ENCODE measurements around the gene MEDAG.
"Not testable (repeated sequence)": the region's sequence is repeated elsewhere in the genome, so short reads cannot be mapped to it uniquely, and the experiment has no call there.

MEDAG gene

DNA sequence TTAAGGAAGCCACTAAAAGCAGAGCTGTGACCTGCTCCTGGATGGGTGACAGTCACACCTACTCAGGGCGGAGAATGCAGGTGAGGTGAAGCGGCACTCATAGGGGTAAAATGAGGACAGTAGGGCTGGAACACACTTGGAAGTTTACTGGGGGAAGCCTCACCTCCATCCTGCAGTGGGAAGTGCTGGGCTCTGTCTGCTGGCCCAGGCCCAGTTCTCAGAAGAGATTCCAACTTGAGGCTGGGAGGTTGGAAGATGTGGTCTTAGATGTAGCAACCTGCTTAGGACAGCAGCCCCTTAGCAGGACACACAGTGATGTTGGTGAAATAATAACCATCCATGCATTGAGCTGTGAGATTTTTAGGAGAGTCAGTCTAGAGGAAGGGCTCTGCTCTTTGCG, 4.6 kb downstream of the MEDAG start:
- DNase-seq, result no peak

DNA sequence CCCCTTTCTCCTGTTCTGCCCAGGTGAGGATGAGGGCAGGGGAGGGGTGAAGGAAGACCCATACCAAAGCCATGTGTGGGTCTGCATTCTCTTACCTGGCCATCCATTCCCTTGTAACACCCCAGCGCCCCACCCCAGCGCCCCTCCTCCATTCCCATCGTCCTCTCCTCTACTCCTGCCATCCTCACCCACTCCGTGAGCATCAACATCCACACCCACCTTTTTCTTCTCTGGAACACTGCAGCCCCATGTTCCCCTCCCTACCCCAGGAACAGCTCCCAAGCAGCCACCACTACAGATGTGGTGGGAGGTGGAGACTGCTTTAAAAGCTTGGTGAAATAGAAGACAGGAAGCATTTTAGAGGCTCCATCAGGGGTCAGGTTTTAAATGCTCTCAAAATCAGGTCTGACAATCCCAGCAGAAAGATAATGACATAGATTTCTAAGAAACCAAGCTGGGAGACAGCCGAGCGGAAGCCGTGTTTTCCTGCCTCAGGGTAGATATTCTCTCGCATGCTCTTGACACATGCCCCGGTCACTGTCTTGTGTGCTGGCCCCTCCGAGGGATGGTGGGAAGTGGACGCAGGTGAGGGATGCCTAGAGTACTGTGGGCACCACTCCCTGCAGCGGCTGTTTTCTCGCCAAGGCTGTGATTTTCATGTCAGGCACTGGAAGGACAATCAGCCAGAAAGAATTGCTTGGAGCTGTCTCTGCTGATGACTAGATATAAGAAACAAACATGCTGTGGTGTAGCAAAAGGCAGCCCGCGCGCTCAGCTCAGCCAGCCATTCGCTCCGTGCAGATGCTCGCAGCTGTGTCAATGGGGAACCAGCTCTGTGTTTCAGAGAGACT, 9.8 kb downstream of the MEDAG start:
- DNase-seq, result no peak

- DNase-seq, result no peak
Observed at GRCh38 chr13:30916991-30917390, 10.9 kb downstream of the MEDAG start.

DNA sequence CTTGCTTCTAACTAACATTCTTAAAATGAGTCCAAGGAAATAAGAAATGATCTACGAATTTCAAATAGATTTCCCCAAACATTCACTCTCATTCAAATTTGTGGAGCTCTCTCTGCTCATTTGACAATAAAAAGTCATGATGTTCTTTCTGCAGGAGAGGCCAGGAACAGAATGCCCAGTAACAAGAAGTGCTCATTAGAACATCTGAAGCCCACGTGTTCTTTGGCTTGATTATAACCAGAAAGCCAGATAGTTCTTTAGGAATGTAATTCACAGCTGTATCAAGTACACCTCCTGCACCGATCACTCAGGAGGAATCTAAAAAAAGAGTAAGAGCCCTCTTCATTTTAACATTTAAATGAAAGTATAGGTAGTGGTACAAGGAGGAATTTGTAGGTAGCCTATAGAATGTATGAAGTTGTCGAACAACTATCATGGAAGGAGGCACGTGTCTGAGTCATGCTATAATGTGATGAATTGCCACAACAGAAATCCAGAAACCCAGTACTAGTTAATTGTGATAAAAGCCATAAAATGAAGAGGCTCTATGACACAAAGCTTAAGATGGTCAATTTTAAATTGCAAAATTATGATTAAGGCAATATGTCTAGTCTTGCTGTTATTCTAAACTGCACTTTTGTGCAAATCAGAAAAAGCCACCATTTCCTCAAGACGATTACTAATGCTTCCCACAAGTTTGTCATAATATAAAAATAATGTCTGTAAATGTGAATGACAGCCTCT, 12.8 kb downstream of the MEDAG start:
- no peak for DNase-seq

DNA sequence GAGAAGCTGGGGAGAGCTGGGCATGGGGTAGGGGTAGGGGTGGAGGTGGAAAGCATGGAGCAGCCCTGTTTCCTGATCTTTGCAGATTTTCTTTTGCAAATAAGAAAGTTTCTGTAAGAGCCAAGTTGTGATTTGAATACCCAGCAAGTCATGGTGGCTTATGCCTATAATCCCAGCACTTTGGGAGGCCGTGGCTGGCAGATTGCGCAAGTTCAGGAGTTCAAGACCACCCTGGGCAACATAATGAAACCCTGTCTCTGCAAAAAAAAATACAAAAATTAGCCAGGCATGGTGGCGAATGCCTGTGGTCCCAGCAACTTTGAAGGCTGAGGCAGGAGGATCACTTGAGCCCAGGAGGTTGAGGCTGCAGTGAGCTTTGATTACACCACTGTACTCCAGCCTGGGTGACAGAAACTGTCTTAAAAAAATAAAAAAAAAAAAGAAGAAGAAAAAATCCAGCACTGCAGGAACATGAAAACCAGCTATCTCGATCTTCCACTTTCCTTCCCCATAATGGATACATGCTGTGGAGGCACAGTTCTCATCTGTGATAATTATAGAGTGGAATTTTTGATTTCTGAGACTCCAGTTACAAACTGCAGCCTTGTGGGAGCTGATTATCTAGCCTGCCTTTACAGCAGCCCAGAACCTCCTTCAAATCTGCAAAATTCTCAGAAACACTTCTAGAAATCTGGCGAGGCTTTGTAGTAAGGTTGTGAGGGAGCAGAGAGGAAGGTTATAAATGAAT, 14.3 kb downstream of the MEDAG start:
- DNase-seq, result no peak

- no peak for DNase-seq
Observed at GRCh38 chr13:30923418-30923817, 17.3 kb downstream of the MEDAG start.

- no peak for DNase-seq
Observed at GRCh38 chr13:30924721-30925120, 18.6 kb downstream of the MEDAG start.

- no peak for DNase-seq
Observed at GRCh38 chr13:30925429-30925828, 19.4 kb downstream of the MEDAG start.

- no peak for DNase-seq
Observed at GRCh38 chr13:30926781-30927180, 20.7 kb downstream of the MEDAG start.

DNA sequence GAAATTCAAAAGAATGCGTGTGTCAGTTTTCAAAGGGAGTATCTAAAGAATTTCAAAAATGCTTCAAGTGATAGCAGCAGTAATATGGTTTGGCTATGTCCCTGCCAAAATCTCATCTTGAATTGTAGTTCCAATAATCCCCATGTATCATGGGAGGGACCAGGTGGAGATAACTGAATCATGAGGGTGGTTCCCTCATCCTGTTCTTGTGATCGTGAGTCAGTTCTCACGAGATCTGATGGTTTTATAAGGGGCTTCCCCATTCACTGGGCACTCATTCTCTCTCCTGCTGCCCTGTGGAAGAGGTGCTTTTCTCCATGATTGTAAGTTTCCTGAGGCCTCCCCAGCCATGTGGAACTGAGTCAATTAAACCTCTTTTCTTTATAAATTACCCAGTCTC, 21.1 kb downstream of the MEDAG start:
- DNase-seq, result not testable (repeated sequence)

DNA sequence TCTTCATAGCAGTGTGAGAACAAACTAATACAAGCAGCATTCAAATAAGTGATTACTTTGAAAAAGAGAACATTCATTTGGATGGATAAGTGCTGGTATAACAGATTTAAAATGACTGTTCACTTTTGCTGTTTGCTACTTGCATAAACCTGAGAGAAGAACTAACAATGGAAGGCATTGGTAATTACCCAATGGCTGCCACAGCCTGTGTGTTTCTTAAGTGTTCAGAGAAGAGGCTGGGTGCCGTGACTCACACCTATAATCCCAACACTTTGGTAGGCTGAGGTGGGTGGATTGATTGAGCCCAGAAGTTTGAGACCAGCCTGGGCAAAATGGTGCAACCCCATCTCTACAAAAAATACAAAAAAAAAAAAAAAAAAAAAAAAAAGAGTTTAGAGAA, 21.5 kb downstream of the MEDAG start:
- no peak for DNase-seq

DNA sequence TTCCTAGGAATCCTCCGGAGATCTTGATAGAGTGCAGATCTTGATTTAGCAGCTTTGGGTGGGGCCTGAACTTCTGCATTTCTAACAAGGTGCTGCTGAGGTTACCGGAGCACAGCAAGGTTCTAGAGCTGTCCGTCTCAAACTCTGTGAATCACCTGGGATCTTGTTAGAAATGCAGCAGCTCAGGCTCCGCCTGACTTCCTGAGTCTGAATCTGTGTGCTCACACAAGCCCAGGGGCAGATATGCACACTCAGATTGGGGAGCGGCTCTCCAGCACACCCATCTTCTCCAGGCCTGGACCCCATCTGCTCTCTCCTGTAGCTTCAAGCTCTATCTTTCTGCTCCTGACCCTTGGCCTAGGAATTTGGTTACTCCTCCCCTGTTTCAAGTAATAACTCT, 22.9 kb downstream of the MEDAG start:
- no peak for DNase-seq

GRCh38 chr13:30932481-30933353, 26.6 kb downstream of the MEDAG start, which contains the start of gene TEX26:
Gene TEX26 (plus strand): TSS chr13:30932656. CDS start chr13:30932716, 60 bp downstream.
- no peak for DNase-seq

- DNase-seq, result no peak
Observed at GRCh38 chr13:30933354-30933670, 27.2 kb downstream of the MEDAG start.

DNA sequence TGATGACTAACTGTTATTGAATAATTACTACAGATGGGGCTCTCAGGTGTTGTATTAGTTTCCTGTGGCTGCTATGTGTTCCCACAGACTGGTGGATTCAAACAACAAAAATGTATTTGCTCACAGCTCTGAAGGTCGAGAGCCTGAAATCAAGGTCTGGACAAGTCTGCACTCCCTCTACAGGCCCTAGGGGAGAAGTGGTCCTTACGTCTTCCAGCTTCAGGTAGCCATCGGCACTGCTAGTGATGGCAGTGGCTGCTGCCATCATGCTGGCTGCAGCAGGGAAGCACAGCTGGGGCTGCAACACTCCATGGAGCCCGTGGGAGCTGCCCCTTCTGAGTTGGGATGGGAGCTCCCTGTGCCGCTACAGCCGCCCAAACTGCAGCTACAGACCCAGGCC, 28.3 kb downstream of the MEDAG start:
- no peak for DNase-seq

GRCh38 chr13:30934803-30935202, 28.7 kb downstream of the MEDAG start:
- no peak for DNase-seq

DNA sequence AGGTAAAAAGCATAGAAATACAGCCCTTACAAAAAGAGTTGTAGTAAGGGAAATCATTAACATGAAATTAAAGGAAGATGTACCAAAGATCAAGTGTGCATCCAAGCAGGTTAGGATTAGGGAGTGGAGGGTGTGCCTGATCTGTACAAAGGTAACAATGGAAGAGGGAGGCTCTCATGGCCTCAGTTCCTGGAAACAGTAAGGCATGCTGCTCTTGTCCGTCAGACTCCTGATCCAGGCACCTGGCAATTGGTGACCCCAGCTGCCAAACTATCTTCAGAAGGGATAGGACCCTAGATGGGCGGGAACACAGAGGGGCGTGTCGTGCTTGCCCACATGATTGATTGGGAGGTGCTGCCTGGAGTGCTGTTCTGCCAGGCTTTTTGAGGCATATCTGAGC, 30.9 kb downstream of the MEDAG start:
- no peak for DNase-seq

GRCh38 chr13:30943881-30944280, 37.8 kb downstream of the MEDAG start:
- no peak for DNase-seq

- no peak for DNase-seq
Observed at GRCh38 chr13:30957258-30957943, 51.3 kb downstream of the MEDAG start.

GRCh38 chr13:30959678-30960077, 53.6 kb downstream of the MEDAG start:
- no peak for DNase-seq

DNA sequence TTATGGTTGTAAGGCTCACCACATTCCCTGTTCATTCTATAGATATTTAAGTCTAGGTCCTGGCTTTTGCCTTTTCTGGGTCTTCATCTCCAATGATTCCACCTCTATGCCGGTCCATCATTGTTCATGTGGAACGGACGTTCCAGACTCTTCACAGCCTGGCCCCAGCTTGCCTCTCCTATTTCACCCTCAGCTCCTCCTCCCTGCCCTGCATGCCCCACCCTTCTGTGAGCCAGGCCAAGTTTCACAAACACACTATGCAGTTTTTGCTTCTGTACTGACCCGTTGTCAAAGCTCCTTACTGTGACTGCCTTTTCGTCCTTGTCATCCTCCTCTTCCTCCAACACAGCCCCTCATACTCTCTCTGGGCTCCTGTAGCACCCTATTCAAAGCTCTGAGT, 57.7 kb downstream of the MEDAG start:
- no peak for DNase-seq

DNA sequence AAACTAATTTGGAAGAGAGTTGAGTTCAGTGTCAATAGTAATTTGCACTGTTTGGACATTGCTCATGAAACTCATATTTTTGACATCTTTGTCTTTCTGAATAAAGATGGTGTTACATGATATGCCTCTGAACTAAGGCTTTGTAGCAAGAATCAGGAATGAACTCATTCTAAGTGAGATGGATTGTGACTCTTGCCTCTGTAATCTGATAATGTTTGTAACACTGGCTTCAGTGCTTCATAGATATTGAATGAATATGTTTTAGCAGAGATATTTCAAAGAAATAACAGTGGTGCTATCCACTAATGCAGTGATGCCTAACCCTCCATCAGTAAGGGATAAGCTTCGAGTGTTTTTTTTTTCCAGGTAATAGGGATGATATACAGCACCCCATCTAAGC, 59.3 kb downstream of the MEDAG start:
- no peak for DNase-seq
